Glutamatergic neuron (in vitro differentiated cells): ENCODE results near the gene MAP3K7. TPM values are rescaled to one million over a fixed set of nuclear protein-coding genes. Genes with fewer than 3 reads are reported as not detected.

ENCODE experiments used
- DNase-seq: peaks from one replicate; pipeline ENCODE4 v3.0.0; 2022
- H3K27ac Mint-ChIP-seq: one replicate; pipeline ENCODE4 v1.8.0; 2020; ENCODE audit warnings: mild to moderate bottlenecking, mixed read lengths, inconsistent platforms; ENCODE audit not compliant: unreplicated experiment
- H3K27me3 Mint-ChIP-seq: one replicate; pipeline ENCODE4 v1.8.0; 2020; ENCODE audit warnings: mild to moderate bottlenecking, moderate library complexity, mixed read lengths, inconsistent platforms; ENCODE audit not compliant: unreplicated experiment
- H3K36me3 Mint-ChIP-seq: one replicate; pipeline ENCODE4 v1.8.0; 2020; ENCODE audit warnings: mild to moderate bottlenecking, mixed read lengths, inconsistent platforms; ENCODE audit not compliant: unreplicated experiment
- H3K4me1 Mint-ChIP-seq: one replicate; pipeline ENCODE4 v1.8.0; 2020; ENCODE audit warnings: mild to moderate bottlenecking, low read depth, mixed read lengths, inconsistent platforms; ENCODE audit not compliant: unreplicated experiment
- H3K4me3 Mint-ChIP-seq: one replicate; pipeline ENCODE4 v1.8.0; 2020; ENCODE audit warnings: mild to moderate bottlenecking, mixed read lengths, inconsistent platforms; ENCODE audit not compliant: unreplicated experiment
- H3K9me3 Mint-ChIP-seq: one replicate; pipeline ENCODE4 v1.8.0; 2020; ENCODE audit warnings: mild to moderate bottlenecking, moderate library complexity, mixed read lengths, inconsistent platforms; ENCODE audit not compliant: unreplicated experiment
- CTCF ChIP-seq: fragments of 200-600 bp; sonication (generic); IDR thresholded peaks from one replicate; pipeline ENCODE4 v1.5.0; 2021; ENCODE audit not compliant: partially characterized antibody, unreplicated experiment
- total RNA-seq: library from RNA; stranded (reverse); fragmentation: NEBNext Ultra II Directional; extraction: Animal tissue kit (Norgen Biotek cat#: 25700); gene quantifications from one replicate; pipeline ENCODE4 v1.2.1, GENCODE V29; 2021; ENCODE audit not compliant: unreplicated experiment

The MAP3K7 gene
- total RNA-seq, 1 donor from 2014 or later, result 39.4 TPM

GRCh38 chr6:90477366-90477765 lies 109.5 kb downstream of the MAP3K7 start:
- DNase-seq, result no peak
- Mint-ChIP-seq H3K27me3 (no peaks in the 10 kb centered on the region), H3K4me3 (no peak overlapping the region), H3K27ac (no peak overlapping the region), H3K9me3 (peaks cover 2% of the 10 kb centered on the region), H3K36me3 (no peaks in the 10 kb centered on the region), H3K4me1 (peaks cover 17% of the 10 kb centered on the region)
- no peak for TF ChIP-seq CTCF

DNA sequence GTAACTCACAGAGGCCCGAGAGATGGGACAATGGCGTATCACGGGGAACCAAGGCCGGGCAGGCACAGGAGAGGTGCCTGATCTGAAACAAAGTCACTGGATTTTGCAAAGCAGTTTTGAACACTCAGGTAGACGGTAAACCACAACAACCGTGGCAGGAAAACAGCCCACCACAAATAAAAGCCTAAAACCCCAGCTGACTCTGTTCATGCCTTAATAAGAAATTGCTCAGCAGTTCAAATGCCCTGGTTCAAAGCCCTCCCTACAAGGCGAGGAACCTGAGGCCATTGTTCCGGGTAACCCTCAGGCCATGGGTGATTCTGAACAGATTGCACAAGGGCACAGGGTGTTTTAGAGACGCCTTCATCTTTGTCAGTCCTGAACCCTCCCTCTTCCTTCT lies 114.2 kb downstream of the MAP3K7 start:
- no peaks in the 10 kb centered on the region for H3K27me3 Mint-ChIP-seq
- no peak for DNase-seq
- no peak overlapping the region for H3K4me3 Mint-ChIP-seq
- H3K4me1 Mint-ChIP-seq, result peaks cover under 1% of the 10 kb centered on the region
- no peak overlapping the region for H3K27ac Mint-ChIP-seq
- no peak for TF ChIP-seq CTCF
- H3K9me3 Mint-ChIP-seq, result no peaks in the 10 kb centered on the region
- H3K36me3 Mint-ChIP-seq, result no peaks in the 10 kb centered on the region

DNA sequence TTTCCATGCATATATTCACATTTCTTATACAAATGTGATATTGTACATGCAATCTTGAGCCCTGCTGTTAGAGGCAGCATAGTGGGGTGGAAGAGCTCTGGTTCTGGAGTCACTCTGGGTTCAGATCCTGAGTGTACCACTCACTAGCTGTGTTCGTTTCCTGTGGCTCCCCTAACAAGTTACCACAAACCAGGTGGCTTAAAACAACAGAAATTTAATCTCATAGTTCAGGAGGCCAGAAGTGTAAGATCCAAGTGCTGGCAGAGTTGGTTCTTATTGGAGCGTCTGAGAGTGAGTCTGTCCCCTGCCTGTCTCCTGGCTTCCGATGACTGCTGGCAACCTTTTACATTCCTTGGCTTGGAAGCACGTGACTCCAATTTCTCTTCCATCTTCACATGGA lies 115.6 kb downstream of the MAP3K7 start:
- no peaks in the 10 kb centered on the region for H3K36me3 Mint-ChIP-seq
- no peaks in the 10 kb centered on the region for H3K9me3 Mint-ChIP-seq
- TF ChIP-seq CTCF, result no peak
- no peaks in the 10 kb centered on the region for H3K4me1 Mint-ChIP-seq
- H3K27ac Mint-ChIP-seq, result no peak overlapping the region
- DNase-seq, result no peak
- H3K27me3 Mint-ChIP-seq, result no peaks in the 10 kb centered on the region
- H3K4me3 Mint-ChIP-seq, result no peak overlapping the region

GRCh38 chr6:90469906-90470305 lies 117.0 kb downstream of the MAP3K7 start:
- H3K4me1 Mint-ChIP-seq, result no peaks in the 10 kb centered on the region
- no peak for DNase-seq
- H3K27ac Mint-ChIP-seq, result no peak overlapping the region
- no peaks in the 10 kb centered on the region for H3K9me3 Mint-ChIP-seq
- no peak overlapping the region for H3K4me3 Mint-ChIP-seq
- no peak for TF ChIP-seq CTCF
- H3K27me3 Mint-ChIP-seq, result no peaks in the 10 kb centered on the region
- H3K36me3 Mint-ChIP-seq, result no peaks in the 10 kb centered on the region

DNA sequence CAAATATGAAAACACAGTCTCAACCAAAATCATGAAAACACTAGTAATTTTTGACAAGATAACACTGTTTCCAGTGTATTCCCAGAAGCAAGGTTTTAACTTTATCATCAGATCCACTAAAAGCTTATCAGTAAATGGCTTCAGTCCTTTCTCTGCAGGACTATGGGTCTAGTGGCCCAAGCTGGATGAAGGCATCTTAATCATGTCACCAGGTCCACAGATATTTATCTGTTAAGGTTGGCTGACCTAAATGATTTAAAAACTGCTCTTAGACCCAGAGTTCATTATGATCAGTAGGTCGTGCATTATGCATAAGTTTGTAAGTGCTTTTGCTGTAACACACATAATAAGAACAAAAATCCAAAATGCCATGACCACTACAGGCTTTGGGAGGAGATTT lies 118.0 kb downstream of the MAP3K7 start:
- no peaks in the 10 kb centered on the region for H3K36me3 Mint-ChIP-seq
- no peak for TF ChIP-seq CTCF
- no peaks in the 10 kb centered on the region for H3K4me1 Mint-ChIP-seq
- no peaks in the 10 kb centered on the region for H3K9me3 Mint-ChIP-seq
- no peak overlapping the region for H3K27ac Mint-ChIP-seq
- H3K4me3 Mint-ChIP-seq, result no peak overlapping the region
- DNase-seq, result no peak
- H3K27me3 Mint-ChIP-seq, result no peaks in the 10 kb centered on the region
